ENCODE measurements around the gene BTBD9. TPM values are rescaled to one million over a fixed set of nuclear protein-coding genes. Genes with fewer than 3 reads are reported as not detected.

The BTBD9 gene
- total and polyA plus RNA-seq, 2 of the 13 experiments (the other 11 are each of a cell fraction or from before 2014, with no cell fraction given): 1.2 to 3.0 TPM

- no peak overlapping the region for H3K27ac ChIP-seq (ENCODE audit: extremely low read length, insufficient read depth, low read length)
- H3K36me3 ChIP-seq (replicated peaks in 1 of 2; ENCODE audit: control insufficient read depth in 1 of 2, insufficient read depth in 2 of 2, low read length in 2 of 2): no peaks in the 10 kb centered on the region
- H3K27me3 ChIP-seq (ENCODE audit: control insufficient read depth in 1 of 2, insufficient read depth in 2 of 2, low read length in 2 of 2): no peaks in the 10 kb centered on the region
- FAIRE-seq (no peak), DNase-seq (ENCODE audit: low spot score) (no peak), ATAC-seq (no peak)
- TF ChIP-seq SATB2 (CRISPR knock-in tag; IDR thresholded peaks at IDR 0.05): no peak
- no peak for TF ChIP-seq EP300 (IDR thresholded peaks at IDR 0.05; ENCODE audit: low read depth in 2 of 2, low read length in 2 of 2)
- TF ChIP-seq EP300 (CRISPR knock-in tag; IDR thresholded peaks at IDR 0.05; ENCODE audit: borderline replicate concordance): no peak
- no peak for TF ChIP-seq NFYB (CRISPR knock-in tag; IDR thresholded peaks at IDR 0.05)
- H2AFZ ChIP-seq (ENCODE audit: low read length): no peak overlapping the region
- no peak overlapping the region for H3K4me2 ChIP-seq (ENCODE audit: low read depth, low read length)
- no peaks in the 10 kb centered on the region for H4K20me1 ChIP-seq (ENCODE audit: insufficient read depth, low read length)
- no TSS peak for BruUV-seq (replicated peaks)
- H3K4me1 ChIP-seq (ENCODE audit: insufficient read depth, low read length): no peaks in the 10 kb centered on the region
- H3K9me3 ChIP-seq (ENCODE audit: low read length): no peaks in the 10 kb centered on the region
- H3K79me2 ChIP-seq (ENCODE audit: insufficient read depth, low read length): no peaks in the 10 kb centered on the region
- H3K9ac ChIP-seq (ENCODE audit: insufficient read depth, low read depth, low read length): no peak overlapping the region
- in situ Hi-C loops (cut with HindIII; ENCODE audit: extremely low pct_ligation_motif_present, low pct_unique_long_range_greater_than_20kb) (no loop called here), intact Hi-C loops (cut with micrococcal nuclease; ENCODE audit: unreplicated experiment) (no loop called here)
- ChIA-PET POLR2A (no interaction called here), CTCF (ENCODE audit: low intra/inter-chr PET ratio, low total read pairs) (no interaction called here)
- H3K4me3 ChIP-seq (replicated peaks in 1 of 3; ENCODE audit: insufficient read depth in 1 of 3, low read depth in 2 of 3, low read length in 3 of 3): no peak overlapping the region
- WGBS (ENCODE audit: low lambda C conversion rate): 68% methylated on average over 1 of the region's 1 CpG
Observed at GRCh38 chr6:38352636-38353035, 287.1 kb downstream of the BTBD9 start.

- POLR2A ChIA-PET: no interaction called here
- no peak for FAIRE-seq
- H3K27ac ChIP-seq (ENCODE audit: extremely low read length, insufficient read depth, low read length): no peak overlapping the region
- TF ChIP-seq ZNF432 (CRISPR knock-in tag; IDR thresholded peaks at IDR 0.05; ENCODE audit: borderline replicate concordance): no peak
- TF ChIP-seq BHLHE40 (IDR thresholded peaks at IDR 0.05; ENCODE audit: low read length): no peak
- no peak for TF ChIP-seq BCL3 (CRISPR knock-in tag; IDR thresholded peaks at IDR 0.05)
- no peak for TF ChIP-seq FOXA3 (CRISPR knock-in tag; IDR thresholded peaks at IDR 0.05)
- no peak for TF ChIP-seq KMT2B (CRISPR knock-in tag; IDR thresholded peaks at IDR 0.05)
- no peak for TF ChIP-seq KLF11 (CRISPR knock-in tag; IDR thresholded peaks at IDR 0.05)
- no peak for TF ChIP-seq POGZ (CRISPR knock-in tag; IDR thresholded peaks at IDR 0.05)
- no peak for TF ChIP-seq ZBTB34 (CRISPR knock-in tag; IDR thresholded peaks at IDR 0.05)
- no peak for TF ChIP-seq ZNF766 (CRISPR knock-in tag; IDR thresholded peaks at IDR 0.05; ENCODE audit: borderline replicate concordance)
- TF ChIP-seq ZNF121 (CRISPR knock-in tag; IDR thresholded peaks at IDR 0.05): no peak
- TF ChIP-seq, protein P1, sequence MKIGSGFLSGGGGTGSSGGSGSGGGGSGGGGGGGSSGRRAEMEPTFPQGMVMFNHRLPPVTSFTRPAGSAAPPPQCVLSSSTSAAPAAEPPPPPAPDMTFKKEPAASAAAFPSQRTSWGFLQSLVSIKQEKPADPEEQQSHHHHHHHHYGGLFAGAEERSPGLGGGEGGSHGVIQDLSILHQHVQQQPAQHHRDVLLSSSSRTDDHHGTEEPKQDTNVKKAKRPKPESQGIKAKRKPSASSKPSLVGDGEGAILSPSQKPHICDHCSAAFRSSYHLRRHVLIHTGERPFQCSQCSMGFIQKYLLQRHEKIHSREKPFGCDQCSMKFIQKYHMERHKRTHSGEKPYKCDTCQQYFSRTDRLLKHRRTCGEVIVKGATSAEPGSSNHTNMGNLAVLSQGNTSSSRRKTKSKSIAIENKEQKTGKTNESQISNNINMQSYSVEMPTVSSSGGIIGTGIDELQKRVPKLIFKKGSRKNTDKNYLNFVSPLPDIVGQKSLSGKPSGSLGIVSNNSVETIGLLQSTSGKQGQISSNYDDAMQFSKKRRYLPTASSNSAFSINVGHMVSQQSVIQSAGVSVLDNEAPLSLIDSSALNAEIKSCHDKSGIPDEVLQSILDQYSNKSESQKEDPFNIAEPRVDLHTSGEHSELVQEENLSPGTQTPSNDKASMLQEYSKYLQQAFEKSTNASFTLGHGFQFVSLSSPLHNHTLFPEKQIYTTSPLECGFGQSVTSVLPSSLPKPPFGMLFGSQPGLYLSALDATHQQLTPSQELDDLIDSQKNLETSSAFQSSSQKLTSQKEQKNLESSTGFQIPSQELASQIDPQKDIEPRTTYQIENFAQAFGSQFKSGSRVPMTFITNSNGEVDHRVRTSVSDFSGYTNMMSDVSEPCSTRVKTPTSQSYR (CRISPR knock-in tag; IDR thresholded peaks at IDR 0.05; ENCODE audit: borderline replicate concordance): no peak
Observed at GRCh38 chr6:38350942-38351341, 288.8 kb downstream of the BTBD9 start.

More at GRCh38 chr6:38350942-38351341, 288.8 kb downstream of the BTBD9 start:
- Histone ChIP-seq H3K36me3 (replicated peaks in 1 of 2; ENCODE audit: control insufficient read depth in 1 of 2, insufficient read depth in 2 of 2, low read length in 2 of 2) (no peaks in the 10 kb centered on the region), H3K4me1 (ENCODE audit: insufficient read depth, low read length) (no peaks in the 10 kb centered on the region), H3K27me3 (ENCODE audit: control insufficient read depth in 1 of 2, insufficient read depth in 2 of 2, low read length in 2 of 2) (no peaks in the 10 kb centered on the region), H3K4me2 (ENCODE audit: low read depth, low read length) (no peak overlapping the region), H3K79me2 (ENCODE audit: insufficient read depth, low read length) (no peaks in the 10 kb centered on the region), H2AFZ (ENCODE audit: low read length) (no peak overlapping the region), H3K9ac (ENCODE audit: insufficient read depth, low read depth, low read length) (no peak overlapping the region), H3K4me3 (replicated peaks in 1 of 3; ENCODE audit: insufficient read depth in 1 of 3, low read depth in 2 of 3, low read length in 3 of 3) (no peak overlapping the region), H3K9me3 (ENCODE audit: low read length) (no peaks in the 10 kb centered on the region), H4K20me1 (ENCODE audit: insufficient read depth, low read length) (no peaks in the 10 kb centered on the region)
- CTCF ChIA-PET (ENCODE audit: low intra/inter-chr PET ratio, low total read pairs): no interaction called here
- DNase-seq (ENCODE audit: low spot score): no peak
- intact Hi-C loops (cut with micrococcal nuclease; ENCODE audit: unreplicated experiment) (no loop called here), in situ Hi-C loops (cut with HindIII; ENCODE audit: extremely low pct_ligation_motif_present, low pct_unique_long_range_greater_than_20kb) (no loop called here)
- no TSS peak for BruUV-seq (replicated peaks)
- no peak for ATAC-seq
